Uterus (tissue), 4 donors: ENCODE data around the gene GYG1. TPM values are rescaled to one million over a fixed set of nuclear protein-coding genes. Genes with fewer than 3 reads are reported as not detected.
A peak's percentile ranks its signal among the peaks of the same experiment; 100 is the strongest.
"Not testable (repeated sequence)": the region's sequence is repeated elsewhere in the genome, so short reads cannot be mapped to it uniquely, and the experiment has no call there.

Source experiments
- DNase-seq, 2 donors: peaks; one replicate each; pipeline ENCODE4 v3.0.0-alpha.2; 2019 to 2020
- H3K27ac ChIP-seq, 2 donors: fragments of 200-600 bp; sonication (generic); 1 replicate in 1 of 2; 2 replicates in 1 of 2; pipeline ENCODE4 v1.5.1; 2016 to 2018
- H3K27me3 ChIP-seq, 2 donors: fragments of 200-600 bp; sonication (generic); one replicate each; pipeline ENCODE4 v1.5.1; 2018 to 2019; ENCODE audit warnings: control low read depth in 1 of 2
- H3K36me3 ChIP-seq, 2 donors: fragments of 200-600 bp; sonication (generic); one replicate each; pipeline ENCODE4 v1.5.1; 2019; ENCODE audit warnings: control low read depth in 1 of 2
- H3K4me1 ChIP-seq, 2 donors: fragments of 200-600 bp; sonication (generic); one replicate each; pipeline ENCODE4 v1.5.1; 2018 to 2019; ENCODE audit warnings: control low read depth in 1 of 2
- H3K4me3 ChIP-seq, 2 donors: fragments of 200-600 bp; sonication (generic); 1 replicate in 1 of 2; 2 replicates in 1 of 2; pipeline ENCODE4 v1.5.1; 2018 to 2019; ENCODE audit warnings: mild to moderate bottlenecking in 1 of 2
- H3K9me3 ChIP-seq, 2 donors: fragments of 200-600 bp; sonication (generic); one replicate each; pipeline ENCODE4 v1.5.1; 2019; ENCODE audit warnings: control low read depth in 1 of 2
- CTCF ChIP-seq, 4 experiments: fragments of 200-600 bp in 2 of 4; fragments of 450-650 bp in 2 of 4; sonication (generic) in 2 of 4; IDR thresholded peaks; one replicate each; pipeline ENCODE4 v1.5.1; 2016 to 2019; ENCODE audit warnings: antibody characterized with exemption in 4 of 4, mild to moderate bottlenecking in 2 of 4, moderate library complexity in 1 of 4
- POLR2A ChIP-seq, 2 donors: fragments of 450-650 bp; IDR thresholded peaks; one replicate each; pipeline ENCODE4 v1.6.1; 2016; ENCODE audit warnings: antibody characterized with exemption in 2 of 2, mild to moderate bottlenecking in 1 of 2, moderate library complexity in 1 of 2
- intact Hi-C: fragments of 100-400 bp; cut with DNase I; formaldehyde crosslinking; loops from one replicate; pipeline ENCODE4 v1.15.1; 2023; ENCODE audit warnings: low total_unique reads
- total RNA-seq, 4 donors: library from RNA; depleted of rRNA in 3 of 4; stranded (reverse); fragments of >200 nt in 3 of 4; gene quantifications; one replicate each; pipeline versions ENCODE4 v1.1.0 to v1.2.4, GENCODE V29; 2014 to 2023
- donor health status: DM: yes; HTN: yes; CAD: no.

Gene GYG1
- total RNA-seq, 4 donors from 2014 or later: 37.4 to 122 (median 64.2) TPM

GRCh38 chr3:148975696-148976095, 15.6 kb upstream of the GYG1 start:
- no peaks in the 10 kb centered on the region for H3K36me3 ChIP-seq

GRCh38 chr3:148981273-148981672, 10.1 kb upstream of the GYG1 start:
- no peak for DNase-seq
- intact Hi-C loops: no loop called here
- Histone ChIP-seq H3K27ac (no peak overlapping the region), H3K9me3 (no peaks in the 10 kb centered on the region), H3K4me3 (no peak overlapping the region), H3K4me1 (no peaks in the 10 kb centered on the region), H3K36me3 (no peaks in the 10 kb centered on the region), H3K27me3 (no peaks in the 10 kb centered on the region)
- no peak for TF ChIP-seq CTCF (IDR thresholded peaks at IDR 0.05)
- TF ChIP-seq POLR2A (IDR thresholded peaks at IDR 0.05): no peak

More at GRCh38 chr3:148975696-148976095, 15.6 kb upstream of the GYG1 start:
- no peak overlapping the region for H3K4me3 ChIP-seq
- H3K27me3 ChIP-seq: no peaks in the 10 kb centered on the region
- intact Hi-C loops: no loop called here
- DNase-seq: no peak
- H3K27ac ChIP-seq: peak overlapping the region; percentile 13 to 69
- TF ChIP-seq POLR2A (IDR thresholded peaks at IDR 0.05) (no peak), CTCF (IDR thresholded peaks at IDR 0.05) (no peak)
- peaks cover 0 to 9% of the 10 kb centered on the region in 2 donors for H3K4me1 ChIP-seq
- H3K9me3 ChIP-seq: no peaks in the 10 kb centered on the region

GRCh38 chr3:148987551-148987950, 3.8 kb upstream of the GYG1 start:
- H3K36me3 ChIP-seq, intact Hi-C loops, H3K9me3 ChIP-seq, H3K27ac ChIP-seq, DNase-seq, H3K4me3 ChIP-seq, H3K4me1 ChIP-seq, H3K27me3 ChIP-seq: not testable (repeated sequence)

GRCh38 chr3:148990236-148990635, 1.1 kb upstream of the GYG1 start:
- intact Hi-C loops: no loop called here
- H3K9me3 ChIP-seq: no peaks in the 10 kb centered on the region
- peaks cover 0 to 10% of the 10 kb centered on the region in 2 donors for H3K4me1 ChIP-seq
- no peak overlapping the region for H3K4me3 ChIP-seq
- no peaks in the 10 kb centered on the region for H3K36me3 ChIP-seq
- H3K27ac ChIP-seq: peak overlapping the region; percentile 97 to 99
- DNase-seq: peak in 1 of 2 donors; percentile 46
- TF ChIP-seq POLR2A (IDR thresholded peaks at IDR 0.05) (peak in 1 of 2 donors; percentile 15), CTCF (IDR thresholded peaks at IDR 0.05) (no peak)
- no peaks in the 10 kb centered on the region for H3K27me3 ChIP-seq

GRCh38 chr3:148992027-148992634, 791 bp downstream of the GYG1 start:
- intact Hi-C loops: no loop called here

More at GRCh38 chr3:148992027-148992634, 791 bp downstream of the GYG1 start:
- Histone ChIP-seq H3K4me1 (peaks cover 0 to 10% of the 10 kb centered on the region in 2 donors), H3K27me3 (no peaks in the 10 kb centered on the region), H3K9me3 (no peaks in the 10 kb centered on the region), H3K4me3 (peak overlapping the region; percentile 66 to 95), H3K36me3 (no peaks in the 10 kb centered on the region), H3K27ac (peak overlapping the region; percentile 97 to 99)
- TF ChIP-seq POLR2A (IDR thresholded peaks at IDR 0.05) (no peak), CTCF (IDR thresholded peaks at IDR 0.05) (no peak)
- DNase-seq: peak; percentile 48 to 55
